Glutamatergic neuron (in vitro differentiated cells): ENCODE results near the gene ADGRB3. TPM values are rescaled to one million over a fixed set of nuclear protein-coding genes. Genes with fewer than 3 reads are reported as not detected.

ENCODE experiments used
- DNase-seq: peaks from one replicate; pipeline ENCODE4 v3.0.0; 2022
- H3K27ac Mint-ChIP-seq: one replicate; pipeline ENCODE4 v1.8.0; 2020; ENCODE audit warnings: mild to moderate bottlenecking, mixed read lengths, inconsistent platforms; ENCODE audit not compliant: unreplicated experiment
- H3K27me3 Mint-ChIP-seq: one replicate; pipeline ENCODE4 v1.8.0; 2020; ENCODE audit warnings: mild to moderate bottlenecking, moderate library complexity, mixed read lengths, inconsistent platforms; ENCODE audit not compliant: unreplicated experiment
- H3K36me3 Mint-ChIP-seq: one replicate; pipeline ENCODE4 v1.8.0; 2020; ENCODE audit warnings: mild to moderate bottlenecking, mixed read lengths, inconsistent platforms; ENCODE audit not compliant: unreplicated experiment
- H3K4me1 Mint-ChIP-seq: one replicate; pipeline ENCODE4 v1.8.0; 2020; ENCODE audit warnings: mild to moderate bottlenecking, low read depth, mixed read lengths, inconsistent platforms; ENCODE audit not compliant: unreplicated experiment
- H3K4me3 Mint-ChIP-seq: one replicate; pipeline ENCODE4 v1.8.0; 2020; ENCODE audit warnings: mild to moderate bottlenecking, mixed read lengths, inconsistent platforms; ENCODE audit not compliant: unreplicated experiment
- H3K9me3 Mint-ChIP-seq: one replicate; pipeline ENCODE4 v1.8.0; 2020; ENCODE audit warnings: mild to moderate bottlenecking, moderate library complexity, mixed read lengths, inconsistent platforms; ENCODE audit not compliant: unreplicated experiment
- total RNA-seq: library from RNA; stranded (reverse); fragmentation: NEBNext Ultra II Directional; extraction: Animal tissue kit (Norgen Biotek cat#: 25700); gene quantifications from one replicate; pipeline ENCODE4 v1.2.1, GENCODE V29; 2021; ENCODE audit not compliant: unreplicated experiment
- TF ChIP-seq, protein P1 (sequence below): fragments of 200-600 bp; sonication (generic); IDR thresholded peaks from one replicate; pipeline ENCODE4 v1.5.0; 2021; ENCODE audit not compliant: partially characterized antibody, unreplicated experiment

The ADGRB3 gene
- total RNA-seq, 1 donor from 2014 or later: 7.3 TPM

DNA sequence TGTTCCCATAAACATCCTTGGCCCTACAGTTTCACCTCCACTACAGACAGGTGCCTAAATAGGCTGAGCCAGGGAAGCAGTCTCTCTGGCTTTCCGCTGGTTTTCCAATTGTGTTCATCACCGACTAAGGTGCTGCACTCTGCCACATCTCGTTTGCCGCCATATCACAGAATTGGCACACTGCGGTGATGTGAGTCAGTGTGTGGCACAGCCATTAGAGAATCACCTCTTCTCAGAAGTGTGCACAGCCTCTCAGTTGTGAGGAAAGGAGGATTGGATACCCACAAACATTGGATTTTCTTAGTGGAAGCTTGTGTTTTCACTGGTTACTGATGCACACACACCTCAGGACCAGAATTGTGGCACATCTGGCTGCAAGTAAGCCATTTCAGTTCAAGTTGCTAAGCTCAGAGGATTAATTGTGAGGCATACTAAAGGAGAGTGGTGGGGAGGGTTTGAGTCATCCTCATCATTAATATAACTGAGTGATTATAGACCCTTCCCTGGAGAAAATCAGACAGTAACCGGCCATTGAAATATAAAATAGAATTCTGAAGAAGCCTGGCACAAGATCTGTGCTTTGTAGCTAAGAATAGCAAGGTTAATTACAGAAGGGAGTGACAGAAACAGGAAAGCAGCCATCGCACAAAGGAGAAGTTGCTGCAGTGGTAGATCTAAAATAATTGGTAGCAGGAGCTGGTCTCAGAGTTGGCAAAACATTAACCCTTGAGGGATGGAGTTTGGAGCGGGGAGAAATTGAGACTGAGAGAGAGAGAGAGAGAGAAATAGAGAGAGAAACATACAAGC, 654.8 kb downstream of the ADGRB3 start:
- H3K9me3 Mint-ChIP-seq: peaks cover 2% of the 10 kb centered on the region
- TF ChIP-seq, protein P1, sequence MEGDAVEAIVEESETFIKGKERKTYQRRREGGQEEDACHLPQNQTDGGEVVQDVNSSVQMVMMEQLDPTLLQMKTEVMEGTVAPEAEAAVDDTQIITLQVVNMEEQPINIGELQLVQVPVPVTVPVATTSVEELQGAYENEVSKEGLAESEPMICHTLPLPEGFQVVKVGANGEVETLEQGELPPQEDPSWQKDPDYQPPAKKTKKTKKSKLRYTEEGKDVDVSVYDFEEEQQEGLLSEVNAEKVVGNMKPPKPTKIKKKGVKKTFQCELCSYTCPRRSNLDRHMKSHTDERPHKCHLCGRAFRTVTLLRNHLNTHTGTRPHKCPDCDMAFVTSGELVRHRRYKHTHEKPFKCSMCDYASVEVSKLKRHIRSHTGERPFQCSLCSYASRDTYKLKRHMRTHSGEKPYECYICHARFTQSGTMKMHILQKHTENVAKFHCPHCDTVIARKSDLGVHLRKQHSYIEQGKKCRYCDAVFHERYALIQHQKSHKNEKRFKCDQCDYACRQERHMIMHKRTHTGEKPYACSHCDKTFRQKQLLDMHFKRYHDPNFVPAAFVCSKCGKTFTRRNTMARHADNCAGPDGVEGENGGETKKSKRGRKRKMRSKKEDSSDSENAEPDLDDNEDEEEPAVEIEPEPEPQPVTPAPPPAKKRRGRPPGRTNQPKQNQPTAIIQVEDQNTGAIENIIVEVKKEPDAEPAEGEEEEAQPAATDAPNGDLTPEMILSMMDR: no peak
- no peaks in the 10 kb centered on the region for H3K36me3 Mint-ChIP-seq
- H3K27ac Mint-ChIP-seq: no peak overlapping the region
- no peak overlapping the region for H3K4me3 Mint-ChIP-seq
- H3K4me1 Mint-ChIP-seq: no peaks in the 10 kb centered on the region
- no peak for DNase-seq
- no peaks in the 10 kb centered on the region for H3K27me3 Mint-ChIP-seq

DNA sequence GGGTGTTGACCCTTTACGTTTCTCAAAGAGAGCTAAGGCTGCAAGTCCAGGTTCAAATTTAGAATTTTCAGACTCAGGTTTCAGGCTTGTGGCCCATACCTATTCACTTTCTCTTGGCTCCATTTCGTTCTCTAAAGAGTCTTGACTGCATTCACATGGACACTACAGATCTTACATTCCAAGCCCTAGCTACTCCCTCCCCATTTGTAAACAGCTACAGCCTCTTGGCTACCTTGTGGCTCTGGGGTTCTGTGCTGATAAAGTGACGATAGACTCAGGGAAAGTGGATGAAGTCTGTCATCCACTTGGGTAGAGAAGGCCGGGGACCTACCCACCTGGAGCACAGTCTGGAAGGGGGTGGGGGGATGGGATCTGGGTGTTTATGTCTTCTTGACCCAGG, 658.4 kb downstream of the ADGRB3 start:
- H3K27me3 Mint-ChIP-seq: no peaks in the 10 kb centered on the region
- no peaks in the 10 kb centered on the region for H3K36me3 Mint-ChIP-seq
- TF ChIP-seq, protein P1: no peak

DNA sequence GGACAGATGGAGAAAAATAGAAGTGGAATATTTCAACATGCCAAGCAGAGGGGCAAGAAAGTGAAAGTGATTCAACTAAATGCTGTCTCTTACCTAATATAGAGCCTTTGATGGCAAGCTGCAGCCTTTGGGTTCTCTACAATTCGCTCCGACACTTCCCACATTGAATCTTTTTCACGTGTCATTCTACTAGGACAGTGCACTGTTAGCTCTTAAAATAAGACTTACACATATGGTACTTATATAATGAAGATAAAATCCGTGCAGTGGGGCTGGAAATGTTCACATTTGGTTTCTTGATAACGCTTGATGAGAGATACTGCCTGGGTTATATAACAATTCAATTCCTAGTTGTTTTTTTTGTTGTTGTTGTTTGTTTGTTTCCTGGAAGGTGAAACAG, 659.3 kb downstream of the ADGRB3 start:
- Mint-ChIP-seq H3K9me3 (no peaks in the 10 kb centered on the region), H3K27me3 (no peaks in the 10 kb centered on the region), H3K4me3 (no peak overlapping the region), H3K4me1 (no peaks in the 10 kb centered on the region), H3K36me3 (no peaks in the 10 kb centered on the region), H3K27ac (no peak overlapping the region)
- no peak for DNase-seq
- TF ChIP-seq, protein P1: no peak

More for the DNA sequence above, 658.4 kb downstream of the ADGRB3 start:
- H3K9me3 Mint-ChIP-seq: no peaks in the 10 kb centered on the region
- no peak for DNase-seq
- H3K4me3 Mint-ChIP-seq: no peak overlapping the region
- H3K27ac Mint-ChIP-seq: no peak overlapping the region
- no peaks in the 10 kb centered on the region for H3K4me1 Mint-ChIP-seq

DNA sequence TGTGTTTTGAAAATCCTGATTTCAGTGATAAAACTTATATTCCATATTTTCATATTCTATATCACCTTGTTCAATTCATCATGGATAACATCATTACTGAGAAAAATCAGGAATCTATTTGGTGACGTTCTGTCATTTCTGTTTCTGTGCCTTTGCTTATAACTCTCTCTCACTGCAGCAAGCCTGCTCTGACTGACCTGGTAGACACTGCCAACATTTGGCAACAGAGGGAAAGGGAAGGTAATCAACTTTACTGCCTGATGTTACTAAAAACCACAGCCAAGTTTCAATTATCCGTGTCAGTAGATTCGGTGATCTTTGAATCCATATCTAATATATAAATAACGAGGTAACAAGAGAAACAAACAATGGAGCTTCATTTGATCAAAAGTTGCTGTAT, 659.8 kb downstream of the ADGRB3 start:
- no peaks in the 10 kb centered on the region for H3K9me3 Mint-ChIP-seq
- no peaks in the 10 kb centered on the region for H3K4me1 Mint-ChIP-seq
- H3K36me3 Mint-ChIP-seq: no peaks in the 10 kb centered on the region
- TF ChIP-seq, protein P1: no peak
- H3K27me3 Mint-ChIP-seq: no peaks in the 10 kb centered on the region
- H3K4me3 Mint-ChIP-seq: no peak overlapping the region
- H3K27ac Mint-ChIP-seq: no peak overlapping the region
- no peak for DNase-seq

DNA sequence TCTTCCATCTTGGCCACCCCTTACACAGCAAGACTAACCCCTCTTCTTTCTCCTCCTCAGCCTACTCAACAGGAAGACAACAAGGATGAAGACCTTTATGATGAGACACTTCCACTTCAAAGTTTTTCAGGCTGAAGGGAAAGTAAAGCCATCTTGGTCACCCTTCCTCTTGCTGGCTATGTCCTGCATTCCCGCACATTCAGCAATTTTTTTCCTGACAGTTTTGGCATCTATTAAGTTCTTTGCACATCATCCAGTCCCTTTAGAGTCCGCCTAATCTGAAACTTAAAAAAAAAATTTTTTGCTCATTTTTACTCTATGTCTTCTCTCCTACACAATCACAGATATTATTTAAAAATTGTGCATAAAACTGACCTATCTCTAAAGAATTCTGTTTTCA, 668.3 kb downstream of the ADGRB3 start:
- Mint-ChIP-seq H3K4me1 (no peaks in the 10 kb centered on the region), H3K9me3 (no peaks in the 10 kb centered on the region), H3K4me3 (no peak overlapping the region), H3K36me3 (no peaks in the 10 kb centered on the region), H3K27ac (no peak overlapping the region), H3K27me3 (no peaks in the 10 kb centered on the region)
- TF ChIP-seq, protein P1: no peak
- DNase-seq: no peak
